Measurements from ENCODE around the gene ATXN1.

ATXN1 gene

GRCh38 chr6:16670617-16671051, 90.6 kb downstream of the ATXN1 start:
- DNase-seq, result no peak

GRCh38 chr6:16670183-16670582, 91.1 kb downstream of the ATXN1 start:
- no peak for DNase-seq

- DNase-seq, result no peak
Observed at GRCh38 chr6:16669227-16669626, 92.0 kb downstream of the ATXN1 start.

- no peak for DNase-seq
Observed at GRCh38 chr6:16667509-16667908, 93.8 kb downstream of the ATXN1 start.

GRCh38 chr6:16665992-16666391, 95.3 kb downstream of the ATXN1 start:
- no peak for DNase-seq

GRCh38 chr6:16665182-16665581, 96.1 kb downstream of the ATXN1 start:
- DNase-seq, result no peak

- DNase-seq, result no peak
Observed at GRCh38 chr6:16663901-16664300, 97.4 kb downstream of the ATXN1 start.

GRCh38 chr6:16660157-16660497, 101.1 kb downstream of the ATXN1 start:
- DNase-seq, result no peak

GRCh38 chr6:16659466-16660156, 101.6 kb downstream of the ATXN1 start:
- DNase-seq, result no peak

GRCh38 chr6:16658348-16659034, 102.8 kb downstream of the ATXN1 start:
- DNase-seq, result no peak

- DNase-seq, result no peak
Observed at GRCh38 chr6:16657768-16658167, 103.5 kb downstream of the ATXN1 start.

GRCh38 chr6:16656451-16656850, 104.8 kb downstream of the ATXN1 start:
- DNase-seq, result no peak

- DNase-seq, result no peak
Observed at GRCh38 chr6:16654701-16655100, 106.6 kb downstream of the ATXN1 start.

GRCh38 chr6:16653226-16653625, 108.0 kb downstream of the ATXN1 start:
- DNase-seq, result no peak

- no peak for DNase-seq
Observed at GRCh38 chr6:16651871-16652270, 109.4 kb downstream of the ATXN1 start.

- no peak for DNase-seq
Observed at GRCh38 chr6:16649890-16650289, 111.4 kb downstream of the ATXN1 start.

- DNase-seq, result no peak
Observed at GRCh38 chr6:16649241-16649640, 112.0 kb downstream of the ATXN1 start.

GRCh38 chr6:16648003-16648402, 113.3 kb downstream of the ATXN1 start:
- DNase-seq, result no peak

- no peak for DNase-seq
Observed at GRCh38 chr6:16647422-16647821, 113.8 kb downstream of the ATXN1 start.

GRCh38 chr6:16644540-16645250, 116.6 kb downstream of the ATXN1 start:
- no peak for DNase-seq

GRCh38 chr6:16639684-16640480, 121.4 kb downstream of the ATXN1 start:
- peak in 1 of 2 experiments; percentile 18 for DNase-seq

GRCh38 chr6:16637635-16638034, 123.6 kb downstream of the ATXN1 start:
- no peak for DNase-seq
